Osteocyte (in vitro differentiated cells): ENCODE results near the gene CNTFR. TPM values are rescaled to one million over a fixed set of nuclear protein-coding genes. Genes with fewer than 3 reads are reported as not detected.

Source experiments
- DNase-seq: peaks from one replicate; pipeline ENCODE4 v3.0.0; 2021; ENCODE audit warnings: mixed read lengths; ENCODE audit not compliant: unreplicated experiment; ENCODE audit errors: extremely low spot score
- H3K27ac Mint-ChIP-seq: one replicate; pipeline ENCODE4 v1.8.0; 2021; ENCODE audit warnings: mild to moderate bottlenecking, mixed read lengths; ENCODE audit not compliant: unreplicated experiment
- H3K27me3 Mint-ChIP-seq: one replicate; pipeline ENCODE4 v1.8.0; 2021; ENCODE audit warnings: mixed read lengths; ENCODE audit not compliant: unreplicated experiment
- H3K36me3 Mint-ChIP-seq: one replicate; pipeline ENCODE4 v1.8.0; 2021; ENCODE audit warnings: mixed read lengths; ENCODE audit not compliant: unreplicated experiment
- H3K4me1 Mint-ChIP-seq: one replicate; pipeline ENCODE4 v1.8.0; 2021; ENCODE audit warnings: mixed read lengths; ENCODE audit not compliant: unreplicated experiment
- H3K4me3 Mint-ChIP-seq: one replicate; pipeline ENCODE4 v1.8.0; 2021; ENCODE audit warnings: mild to moderate bottlenecking, moderate library complexity, mixed read lengths; ENCODE audit not compliant: unreplicated experiment
- H3K9me3 Mint-ChIP-seq: one replicate; pipeline ENCODE4 v1.8.0; 2021; ENCODE audit warnings: mixed read lengths; ENCODE audit not compliant: unreplicated experiment
- total RNA-seq: library from RNA; stranded (reverse); gene quantifications from 2 replicates; pipeline ENCODE4 v1.2.1, GENCODE V29; 2021
- TF ChIP-seq, protein P1 (sequence below): fragments of 200-600 bp; sonication (generic); IDR thresholded peaks from 2 replicates; pipeline ENCODE4 v1.5.0; 2021; ENCODE audit warnings: antibody characterized with exemption, mild to moderate bottlenecking, moderate library complexity

The CNTFR gene
- total RNA-seq, 1 donor from 2014 or later, result not detected

DNA sequence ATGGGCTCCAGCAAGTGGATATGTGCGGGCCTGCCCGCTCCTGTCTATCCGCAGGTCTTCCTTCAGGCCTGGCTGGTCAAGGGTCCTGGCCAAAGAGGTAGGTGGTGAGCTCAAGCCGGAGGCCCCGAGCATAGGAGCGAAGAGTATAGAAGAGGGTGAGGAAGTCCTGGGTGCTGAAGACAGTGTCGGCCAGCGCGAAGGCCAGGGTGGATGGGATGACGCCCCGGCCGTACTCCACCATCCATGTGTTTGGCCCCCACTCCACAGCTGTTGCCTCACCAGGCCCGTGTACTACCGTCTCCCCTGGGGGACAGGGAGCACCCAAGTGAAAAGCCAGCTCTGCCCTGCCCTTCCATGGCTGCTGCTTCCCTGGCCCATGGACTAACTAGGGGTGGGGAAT lies 46.0 kb upstream of the CNTFR start:
- Mint-ChIP-seq H3K27me3 (peaks cover 16% of the 10 kb centered on the region), H3K4me1 (peaks cover 20% of the 10 kb centered on the region), H3K36me3 (no peaks in the 10 kb centered on the region), H3K27ac (no peak overlapping the region), H3K9me3 (no peaks in the 10 kb centered on the region), H3K4me3 (peak overlapping the region; percentile 60)
- TF ChIP-seq, protein P1, sequence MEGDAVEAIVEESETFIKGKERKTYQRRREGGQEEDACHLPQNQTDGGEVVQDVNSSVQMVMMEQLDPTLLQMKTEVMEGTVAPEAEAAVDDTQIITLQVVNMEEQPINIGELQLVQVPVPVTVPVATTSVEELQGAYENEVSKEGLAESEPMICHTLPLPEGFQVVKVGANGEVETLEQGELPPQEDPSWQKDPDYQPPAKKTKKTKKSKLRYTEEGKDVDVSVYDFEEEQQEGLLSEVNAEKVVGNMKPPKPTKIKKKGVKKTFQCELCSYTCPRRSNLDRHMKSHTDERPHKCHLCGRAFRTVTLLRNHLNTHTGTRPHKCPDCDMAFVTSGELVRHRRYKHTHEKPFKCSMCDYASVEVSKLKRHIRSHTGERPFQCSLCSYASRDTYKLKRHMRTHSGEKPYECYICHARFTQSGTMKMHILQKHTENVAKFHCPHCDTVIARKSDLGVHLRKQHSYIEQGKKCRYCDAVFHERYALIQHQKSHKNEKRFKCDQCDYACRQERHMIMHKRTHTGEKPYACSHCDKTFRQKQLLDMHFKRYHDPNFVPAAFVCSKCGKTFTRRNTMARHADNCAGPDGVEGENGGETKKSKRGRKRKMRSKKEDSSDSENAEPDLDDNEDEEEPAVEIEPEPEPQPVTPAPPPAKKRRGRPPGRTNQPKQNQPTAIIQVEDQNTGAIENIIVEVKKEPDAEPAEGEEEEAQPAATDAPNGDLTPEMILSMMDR, result no peak
- no peak for DNase-seq

DNA sequence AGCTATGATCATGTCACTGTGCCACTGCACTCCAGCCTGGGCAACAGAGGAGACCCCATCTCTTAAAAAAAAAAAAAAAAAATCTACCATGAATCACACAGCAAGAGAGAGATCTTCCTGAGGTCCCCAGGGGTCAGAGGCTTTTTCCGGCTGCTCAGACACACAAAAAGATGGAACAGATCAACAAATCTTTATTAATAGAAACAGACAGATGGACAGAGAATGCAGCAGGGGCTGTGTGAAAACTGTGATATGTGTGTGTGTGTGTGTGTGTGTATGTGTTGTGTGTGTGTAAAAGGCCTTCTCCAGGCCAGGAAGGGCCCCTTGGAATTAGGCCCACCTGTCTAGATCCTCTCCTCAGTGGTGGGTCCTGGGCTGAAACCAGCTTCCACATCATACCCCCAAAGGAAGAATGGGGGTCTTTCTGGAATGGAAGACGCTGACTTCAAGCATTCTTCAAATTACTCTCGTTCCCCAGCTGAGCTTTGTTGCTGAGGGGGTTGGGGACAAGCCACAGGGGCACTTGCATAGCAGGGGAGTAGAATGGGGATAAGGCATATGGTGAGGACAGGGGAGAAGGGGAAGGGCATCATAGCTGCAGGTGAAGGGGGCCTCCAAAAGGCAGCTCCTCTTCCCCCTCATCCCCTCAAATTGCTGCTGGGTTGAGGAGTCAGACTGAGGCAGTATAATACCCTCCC lies 45.2 kb upstream of the CNTFR start:
- no peak for DNase-seq
- Mint-ChIP-seq H3K27ac (no peak overlapping the region), H3K4me3 (no peak overlapping the region), H3K27me3 (peaks cover 25% of the 10 kb centered on the region), H3K4me1 (peaks cover 21% of the 10 kb centered on the region), H3K36me3 (no peaks in the 10 kb centered on the region), H3K9me3 (no peaks in the 10 kb centered on the region)
- TF ChIP-seq, protein P1, result no peak

DNA sequence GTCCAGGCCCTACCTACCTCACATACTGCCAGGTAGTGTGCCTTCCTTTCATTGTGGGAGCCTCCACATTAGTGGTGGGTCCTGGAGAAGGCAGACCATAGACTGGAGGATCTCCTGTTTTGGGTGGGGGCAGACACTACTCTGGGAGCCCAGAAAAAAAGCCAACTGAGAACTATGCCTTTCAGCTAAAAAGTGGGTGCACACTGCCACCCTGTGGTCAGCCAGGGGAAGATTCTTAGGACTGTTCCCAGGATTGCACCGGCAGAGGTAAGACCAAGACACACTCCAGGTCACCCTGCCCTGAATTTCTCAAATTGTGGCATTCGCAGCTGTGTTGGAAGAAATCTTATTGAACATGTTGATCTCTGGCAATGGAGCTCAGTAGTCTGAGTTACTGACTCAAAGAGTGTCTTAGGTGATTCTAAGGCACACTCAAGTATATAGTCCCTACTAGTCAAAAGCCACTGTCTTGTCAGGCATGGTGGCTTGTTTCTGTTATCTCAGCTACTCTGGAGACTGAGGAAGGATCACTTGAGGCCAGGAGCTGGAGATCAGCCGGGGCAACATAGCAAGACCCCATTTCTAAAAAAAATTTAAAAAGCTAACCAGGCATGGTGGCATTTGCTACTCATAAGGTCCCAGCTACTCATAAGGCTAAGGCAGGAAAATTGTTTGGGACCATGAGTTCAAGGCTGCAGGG lies 44.5 kb upstream of the CNTFR start:
- Mint-ChIP-seq H3K4me3 (no peak overlapping the region), H3K27me3 (peaks cover 31% of the 10 kb centered on the region), H3K36me3 (no peaks in the 10 kb centered on the region), H3K9me3 (no peaks in the 10 kb centered on the region), H3K27ac (no peak overlapping the region), H3K4me1 (peaks cover 27% of the 10 kb centered on the region)
- TF ChIP-seq, protein P1, result peak; percentile 88
- DNase-seq, result no peak

DNA sequence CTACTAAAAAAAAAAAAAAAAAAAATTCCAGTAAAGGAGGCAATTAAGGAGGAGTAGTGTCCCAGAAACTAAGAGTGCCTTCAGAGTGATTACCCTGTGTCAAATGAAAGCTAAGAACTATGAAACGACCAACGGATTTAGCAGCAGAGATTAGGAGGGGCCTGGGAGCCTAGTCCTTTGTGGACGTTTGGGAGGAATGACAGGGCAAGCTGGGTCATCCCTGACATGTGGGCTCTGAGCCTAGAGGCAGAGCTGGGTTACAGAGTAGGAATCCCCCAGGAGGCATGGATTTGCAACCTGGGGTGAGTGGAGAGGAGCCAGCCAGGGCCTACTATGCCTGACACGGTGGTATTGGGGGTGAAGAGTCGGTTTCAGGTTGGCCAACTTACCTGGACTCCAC lies 43.6 kb upstream of the CNTFR start:
- no peak overlapping the region for H3K4me3 Mint-ChIP-seq
- TF ChIP-seq, protein P1, result no peak
- no peaks in the 10 kb centered on the region for H3K9me3 Mint-ChIP-seq
- peaks cover 25% of the 10 kb centered on the region for H3K4me1 Mint-ChIP-seq
- no peak for DNase-seq
- peaks cover 36% of the 10 kb centered on the region for H3K27me3 Mint-ChIP-seq
- H3K36me3 Mint-ChIP-seq, result no peaks in the 10 kb centered on the region
- no peak overlapping the region for H3K27ac Mint-ChIP-seq

DNA sequence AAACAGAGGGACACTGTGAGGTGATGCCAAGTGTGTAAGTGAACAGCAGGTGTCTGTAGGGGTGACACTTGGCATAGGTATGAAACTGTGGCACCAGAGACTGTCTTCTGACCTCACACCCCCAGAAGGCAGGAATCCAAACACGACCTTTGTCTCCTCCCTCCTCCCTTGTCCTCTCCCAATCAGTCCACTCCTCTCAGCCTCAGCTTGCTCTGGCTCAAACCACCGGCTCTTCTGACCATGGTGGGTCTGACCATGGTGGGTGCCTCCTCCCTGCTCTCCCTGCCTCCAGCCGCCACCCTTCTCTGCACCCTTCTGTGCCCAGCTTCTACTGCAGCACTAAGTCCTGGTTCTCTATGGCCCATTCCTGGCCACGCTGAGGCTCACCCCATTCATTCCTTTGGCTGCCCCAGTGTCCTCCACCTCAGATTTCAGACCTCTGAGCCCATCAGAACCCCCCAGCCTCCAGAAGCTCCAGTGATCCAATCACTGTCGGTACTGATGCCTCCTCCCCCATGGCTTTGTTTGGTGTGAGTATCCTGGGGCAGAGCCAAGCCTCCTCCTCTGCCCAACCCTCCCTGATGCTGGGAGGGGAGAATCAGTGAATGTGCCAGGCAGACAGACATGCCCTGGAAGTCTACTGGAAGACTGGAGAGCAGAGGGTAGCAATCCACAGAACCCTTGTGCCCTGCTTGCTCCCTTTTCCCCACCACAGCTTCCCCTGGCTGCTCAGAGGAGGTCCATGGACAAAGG lies 41.1 kb upstream of the CNTFR start:
- TF ChIP-seq, protein P1, result no peak
- no peak for DNase-seq
- H3K36me3 Mint-ChIP-seq, result no peaks in the 10 kb centered on the region
- no peak overlapping the region for H3K4me3 Mint-ChIP-seq
- peaks cover 58% of the 10 kb centered on the region for H3K27me3 Mint-ChIP-seq
- no peak overlapping the region for H3K27ac Mint-ChIP-seq
- H3K9me3 Mint-ChIP-seq, result no peaks in the 10 kb centered on the region
- peaks cover 12% of the 10 kb centered on the region for H3K4me1 Mint-ChIP-seq
